HG03175 (cell line): Measurements from ENCODE around the gene PPP2R2B.

Experiments
- ATAC-seq: cut with Tn5 transposase; IDR thresholded peaks from one replicate; pipeline ENCODE4 v1.9.1; 2021; ENCODE audit warnings: mild to moderate bottlenecking, moderate library complexity; ENCODE audit not compliant: unreplicated experiment

Gene PPP2R2B

GRCh38 chr5:146888351-146888978, 9.9 kb upstream of the PPP2R2B start:
- no peak for ATAC-seq

GRCh38 chr5:146884066-146884626, 5.6 kb upstream of the PPP2R2B start:
- ATAC-seq, result no peak

- no peak for ATAC-seq
These were observed 5.0 kb upstream of the PPP2R2B start for GRCh38 chr5:146883511-146883910.

- ATAC-seq, result no peak
These were observed 2.4 kb upstream of the PPP2R2B start for GRCh38 chr5:146880966-146881365.

- no peak for ATAC-seq
These were observed 628 bp downstream of the PPP2R2B start for GRCh38 chr5:146877783-146878475.

GRCh38 chr5:146877178-146877681, 1.3 kb downstream of the PPP2R2B start:
- no peak for ATAC-seq

GRCh38 chr5:146873186-146873917, 5.2 kb downstream of the PPP2R2B start:
- ATAC-seq, result no peak

GRCh38 chr5:146872188-146872587, 6.4 kb downstream of the PPP2R2B start:
- no peak for ATAC-seq

GRCh38 chr5:146867996-146868708, 10.4 kb downstream of the PPP2R2B start:
- no peak for ATAC-seq

GRCh38 chr5:146866263-146866662, 12.3 kb downstream of the PPP2R2B start:
- ATAC-seq, result no peak

GRCh38 chr5:146862641-146863040, 15.9 kb downstream of the PPP2R2B start:
- ATAC-seq, result no peak

- ATAC-seq, result no peak
These were observed 18.2 kb downstream of the PPP2R2B start for GRCh38 chr5:146860213-146860893.

- ATAC-seq, result no peak
These were observed 26.5 kb downstream of the PPP2R2B start for GRCh38 chr5:146852089-146852488.

- no peak for ATAC-seq
These were observed 27.4 kb downstream of the PPP2R2B start for GRCh38 chr5:146851133-146851532.

- ATAC-seq, result no peak
These were observed 28.8 kb downstream of the PPP2R2B start for GRCh38 chr5:146849694-146850303.

- ATAC-seq, result no peak
These were observed 30.4 kb downstream of the PPP2R2B start for GRCh38 chr5:146848133-146848532.

GRCh38 chr5:146840016-146840415, 38.5 kb downstream of the PPP2R2B start:
- no peak for ATAC-seq

- no peak for ATAC-seq
These were observed 42.2 kb downstream of the PPP2R2B start for GRCh38 chr5:146836226-146836842.

GRCh38 chr5:146832985-146833732, 45.4 kb downstream of the PPP2R2B start:
- ATAC-seq, result no peak
